GM19239 (cell line): Measurements from ENCODE around the gene AHCY.

Source experiments
- DNase-seq: peaks from one replicate; pipeline ENCODE4 v3.0.0; 2011; ENCODE audit warnings: low spot score; ENCODE audit not compliant: insufficient read length
- FAIRE-seq: peaks from 2 replicates; lab custom pipeline; 2011; peaks lifted over from hg19 to GRCh38; lab: Jason Lieb, UNC

AHCY gene

DNA sequence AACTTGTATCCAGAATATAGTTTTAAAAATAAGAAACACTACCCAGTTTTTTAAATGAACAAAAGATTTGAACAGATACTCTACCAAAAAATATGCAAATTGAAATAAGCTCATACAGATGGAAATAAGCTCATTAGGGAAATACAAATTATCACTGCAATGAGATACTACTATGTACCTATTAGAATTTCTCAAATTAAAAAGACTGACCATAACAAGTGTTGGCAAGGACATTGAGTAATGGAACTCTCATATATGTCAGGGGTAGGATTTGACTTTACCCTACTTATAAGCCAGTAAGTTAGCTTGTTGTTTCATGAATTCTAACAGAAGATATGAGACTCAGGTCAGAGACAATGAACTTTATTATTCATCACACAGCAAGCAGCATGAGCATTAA, 71.5 kb downstream of the AHCY start:
- DNase-seq = no peak
- no peak for FAIRE-seq
